Amygdala (tissue), 56 donors: ENCODE results near the gene TTC28.
"Not testable (repeated sequence)": the region's sequence is repeated elsewhere in the genome, so short reads cannot be mapped to it uniquely, and the experiment has no call there.

Source experiments
- DNase-seq, 56 donors: peaks; one replicate each; lab custom pipeline; 2025; lab: John Stamatoyannopoulos, UW

Gene TTC28

GRCh38 chr22:28093711-28094110, 585.9 kb downstream of the TTC28 start:
- DNase-seq = no peak

GRCh38 chr22:28091486-28091885, 588.2 kb downstream of the TTC28 start:
- DNase-seq = no peak

DNA sequence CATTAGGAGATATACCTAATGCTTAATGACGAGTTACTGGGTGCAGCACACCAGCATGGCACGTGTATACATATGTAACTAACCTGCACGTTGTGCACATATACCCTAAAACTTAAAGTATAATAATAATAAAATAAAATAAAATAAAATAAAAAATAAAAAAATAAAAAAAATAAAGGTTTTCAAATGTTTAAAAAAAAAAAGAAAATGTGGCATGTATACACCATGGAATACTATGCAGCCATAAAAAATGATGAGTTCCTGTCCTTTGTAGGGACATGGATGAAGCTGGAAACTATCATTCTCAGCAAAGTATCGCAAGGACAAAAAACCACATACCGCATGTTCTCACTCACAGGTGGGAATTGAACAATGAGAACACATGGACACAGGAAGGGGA, 590.1 kb downstream of the TTC28 start:
- DNase-seq = not testable (repeated sequence)

DNA sequence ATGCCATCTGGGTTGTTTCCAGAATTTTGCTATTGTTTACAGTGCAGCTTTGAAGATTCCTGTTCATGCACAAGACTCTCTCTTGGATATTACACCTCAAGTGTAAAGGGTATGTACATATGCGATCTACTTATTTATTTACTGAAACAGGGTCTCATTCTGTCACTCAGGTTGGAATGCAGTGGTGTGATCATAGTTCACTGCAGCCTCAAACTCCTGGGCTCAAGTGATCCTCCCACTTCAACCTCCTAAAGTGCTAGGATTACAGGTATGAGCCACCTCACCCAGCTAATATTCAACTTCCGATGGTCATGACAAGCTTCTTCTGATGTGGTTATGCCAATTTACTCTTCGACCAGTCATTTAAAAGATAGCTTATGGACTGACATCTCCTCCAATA, 602.5 kb downstream of the TTC28 start:
- DNase-seq = no peak

DNA sequence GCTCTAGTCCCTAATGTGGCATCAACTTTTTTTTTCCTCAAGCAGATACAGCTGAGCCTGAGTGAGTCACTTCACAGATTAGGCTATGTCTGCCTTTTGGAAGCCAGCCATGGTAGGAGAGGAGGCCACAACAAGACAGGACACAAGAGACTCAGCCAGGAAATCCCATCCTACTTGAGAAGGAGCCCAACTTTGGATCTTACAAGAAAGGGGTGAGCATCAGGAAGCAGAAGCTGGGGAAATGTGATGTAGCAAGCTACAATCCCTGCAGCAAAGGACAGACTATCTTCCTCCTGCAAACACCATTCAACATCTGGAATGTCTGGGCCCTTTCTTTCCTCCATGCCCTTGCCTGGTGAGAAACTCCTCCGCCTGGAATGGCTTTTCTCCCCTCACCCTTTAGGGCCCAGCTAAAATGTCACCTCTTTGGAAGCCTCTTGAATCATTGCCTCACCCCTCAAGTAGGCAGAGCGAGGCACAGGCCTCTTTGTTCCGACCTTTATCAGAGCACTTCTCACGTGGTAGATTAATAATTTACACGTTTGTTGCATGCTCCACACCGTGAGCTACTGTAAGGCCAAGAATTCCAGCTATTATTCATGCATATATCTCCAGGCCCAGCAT, 604.2 kb downstream of the TTC28 start:
- DNase-seq = peak in 2 of 56 donors; percentile 1 to 25

GRCh38 chr22:28074526-28074925, 605.1 kb downstream of the TTC28 start:
- DNase-seq = no peak

DNA sequence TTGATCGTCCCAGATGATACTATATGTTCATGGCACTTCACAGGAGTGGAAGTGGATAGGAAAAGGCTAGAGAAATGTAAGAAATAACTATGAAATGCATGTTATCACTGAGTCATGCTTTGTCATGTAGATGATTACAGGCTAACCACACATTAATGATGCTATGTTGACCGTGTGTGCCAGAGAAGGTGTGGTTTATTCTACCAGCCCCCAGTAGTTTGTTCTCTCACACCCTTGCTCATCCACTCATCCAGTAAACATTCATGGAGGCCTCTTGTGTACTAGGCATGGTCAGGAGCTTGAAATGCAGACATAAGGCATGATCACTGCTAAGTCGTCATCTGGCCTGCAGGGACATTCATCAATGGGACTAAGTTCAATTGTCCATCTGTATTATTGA, 607.6 kb downstream of the TTC28 start:
- DNase-seq = no peak

DNA sequence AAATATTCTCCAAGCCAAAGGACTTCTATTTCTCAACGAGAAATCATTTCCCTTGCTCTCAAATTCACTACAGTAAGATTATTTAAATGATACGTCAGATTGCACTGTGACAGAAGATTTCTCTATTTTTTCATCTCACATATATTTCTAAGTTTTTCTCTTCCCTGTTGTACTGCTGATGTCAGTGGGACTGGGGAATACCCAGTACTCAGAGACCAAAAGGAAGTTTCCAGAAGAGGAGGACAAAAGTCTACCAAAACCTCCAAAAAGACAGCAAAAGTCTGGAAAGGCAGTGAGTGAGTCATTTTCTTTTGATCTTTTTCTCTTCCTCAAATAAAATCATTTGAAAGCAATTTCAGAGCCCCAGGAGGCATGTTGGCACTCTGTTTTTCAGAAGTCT, 610.8 kb downstream of the TTC28 start:
- no peak for DNase-seq

DNA sequence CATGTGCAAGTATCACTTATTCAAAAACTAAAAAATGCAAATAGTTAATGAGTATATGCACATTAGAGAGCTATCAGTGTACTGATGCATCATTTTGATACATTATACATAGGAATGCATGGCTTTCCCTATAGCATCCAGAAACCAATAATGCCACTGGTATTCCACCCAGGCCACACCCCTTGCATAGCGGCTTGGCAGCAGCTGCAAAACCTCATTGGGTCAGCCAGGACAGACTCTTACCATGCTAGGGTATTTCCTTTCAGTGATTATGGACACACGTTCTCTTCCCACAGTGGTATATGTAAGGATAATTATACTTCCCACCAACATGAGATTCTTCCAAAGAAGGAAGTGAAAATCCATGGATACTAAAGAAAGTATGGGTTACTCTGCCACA, 614.7 kb downstream of the TTC28 start:
- DNase-seq = no peak

DNA sequence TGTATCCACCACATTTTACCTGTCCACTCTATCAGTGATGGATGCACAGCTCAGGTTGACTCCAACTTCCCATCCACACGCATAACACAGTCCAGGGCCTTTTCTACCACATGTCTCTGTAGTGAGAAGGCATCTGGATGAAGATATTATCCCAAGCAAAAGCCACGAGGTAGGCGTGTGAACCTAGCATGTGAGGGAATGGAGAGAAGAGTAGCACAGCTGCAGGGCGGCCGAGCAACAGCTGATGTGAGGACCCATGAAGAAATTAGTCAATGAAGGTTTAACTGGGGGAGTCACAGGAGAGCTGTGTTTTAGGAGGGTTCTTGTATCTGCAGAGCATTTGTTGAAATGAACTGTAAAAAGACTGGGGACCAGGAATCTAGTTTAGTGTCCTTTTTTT, 616.0 kb downstream of the TTC28 start:
- no peak for DNase-seq

DNA sequence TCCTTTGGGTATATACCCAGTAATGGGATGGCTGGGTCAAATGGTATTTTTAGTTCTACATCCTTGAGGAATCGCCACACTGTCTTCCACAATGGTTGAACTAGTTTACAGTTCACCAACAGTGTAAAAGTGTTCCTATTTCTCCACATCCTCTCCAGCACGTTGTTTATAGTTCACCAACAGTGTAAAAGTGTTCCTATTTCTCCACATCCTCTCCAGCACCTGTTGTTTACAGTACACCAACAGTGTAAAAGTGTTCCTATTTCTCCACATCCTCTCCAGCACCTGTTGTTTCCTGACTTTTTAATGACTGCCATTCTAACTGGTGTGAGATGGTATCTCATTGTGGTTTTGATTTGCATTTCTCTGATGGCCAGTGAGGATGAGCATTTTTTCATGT, 619.0 kb downstream of the TTC28 start:
- not testable (repeated sequence) for DNase-seq

DNA sequence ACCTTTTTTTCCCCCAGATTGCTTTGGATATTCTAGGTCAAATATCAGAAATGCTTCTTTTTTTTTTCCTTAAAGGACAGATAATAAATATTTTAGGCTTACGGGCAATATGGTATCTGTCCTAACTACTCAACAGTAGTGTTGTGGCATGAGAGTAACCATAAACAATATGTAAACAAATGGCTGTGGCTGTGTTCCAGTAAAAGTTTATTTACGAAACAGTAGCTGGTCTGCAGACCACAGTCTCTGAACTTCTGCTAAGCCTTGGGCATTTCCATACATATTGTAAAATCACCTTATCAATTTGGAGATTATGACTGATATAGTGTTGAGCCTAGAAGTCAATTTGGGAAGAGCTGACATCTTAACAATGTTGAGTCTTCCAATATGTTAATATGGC, 621.6 kb downstream of the TTC28 start:
- no peak for DNase-seq

DNA sequence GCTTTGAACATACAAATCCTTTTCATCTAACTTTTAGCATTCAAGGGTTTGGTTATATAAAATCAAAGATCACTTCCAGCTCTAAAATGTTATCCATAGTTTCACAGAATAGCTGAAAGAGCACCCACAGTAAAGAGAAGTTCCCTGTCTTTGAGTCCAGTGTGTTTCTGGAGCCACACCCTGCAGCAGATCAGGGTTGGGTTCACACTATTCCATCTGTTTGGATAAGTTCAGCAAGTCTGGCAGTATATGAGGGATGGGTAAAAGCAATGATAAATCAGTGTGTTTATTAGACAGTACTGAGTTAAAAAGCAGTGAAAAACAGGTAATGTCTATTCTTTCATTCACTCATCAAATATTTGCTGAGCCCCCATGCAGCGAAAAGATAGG, 624.8 kb downstream of the TTC28 start:
- DNase-seq = no peak

GRCh38 chr22:28053896-28054818, 625.5 kb downstream of the TTC28 start:
- no peak for DNase-seq

DNA sequence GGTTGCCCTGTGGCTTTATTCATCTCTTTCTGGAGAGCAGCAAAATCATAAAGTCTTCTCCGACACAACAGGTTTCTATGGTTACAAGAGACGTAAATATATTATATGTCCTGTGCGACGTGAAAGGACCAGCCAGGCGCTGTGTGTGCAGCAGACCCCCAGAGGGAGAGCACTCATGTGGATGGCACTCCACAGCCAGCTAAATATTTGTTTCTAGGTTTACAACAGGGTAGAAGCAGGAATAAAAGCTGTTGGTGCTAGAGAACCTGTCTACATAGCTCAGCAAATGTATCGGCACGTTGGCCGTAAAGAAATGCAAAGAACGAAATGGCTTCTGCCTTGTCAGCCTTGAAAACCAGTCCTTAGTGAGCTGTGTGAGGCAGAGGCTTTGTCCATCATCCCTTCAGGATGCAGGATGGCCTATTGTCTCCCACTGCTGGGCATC, 626.8 kb downstream of the TTC28 start:
- peak in 1 of 56 donors; percentile 1 for DNase-seq

DNA sequence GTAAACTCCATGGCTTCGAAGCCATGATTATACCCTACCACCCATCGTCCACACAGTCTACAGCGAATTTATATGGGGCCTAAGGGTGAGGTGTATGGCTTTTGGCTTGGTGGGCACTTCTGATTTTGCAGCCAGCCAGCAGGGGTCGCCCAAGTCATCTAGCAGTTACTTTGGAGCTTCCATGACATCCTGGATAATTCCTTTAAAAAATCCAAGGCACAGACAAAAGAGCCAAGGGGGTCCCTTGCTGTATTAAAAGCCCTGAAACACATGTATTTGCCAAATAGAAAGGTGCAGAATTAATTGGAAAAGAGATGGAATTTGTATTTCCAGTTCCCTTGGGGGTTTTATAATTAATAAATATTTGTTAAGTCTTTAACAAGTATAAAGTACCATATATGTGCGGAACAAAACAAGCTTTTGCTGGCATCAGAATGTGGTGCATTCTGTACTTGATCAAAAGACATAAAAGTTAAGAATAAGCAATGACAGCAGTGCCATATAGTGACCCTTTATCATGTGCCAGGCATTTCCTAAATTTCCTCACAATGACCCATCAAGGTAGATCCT, 627.8 kb downstream of the TTC28 start:
- peak in 35 of 56 donors; percentile 5 to 81 (median 25) for DNase-seq

- DNase-seq = no peak
These were observed 628.4 kb downstream of the TTC28 start for GRCh38 chr22:28051091-28051786.

DNA sequence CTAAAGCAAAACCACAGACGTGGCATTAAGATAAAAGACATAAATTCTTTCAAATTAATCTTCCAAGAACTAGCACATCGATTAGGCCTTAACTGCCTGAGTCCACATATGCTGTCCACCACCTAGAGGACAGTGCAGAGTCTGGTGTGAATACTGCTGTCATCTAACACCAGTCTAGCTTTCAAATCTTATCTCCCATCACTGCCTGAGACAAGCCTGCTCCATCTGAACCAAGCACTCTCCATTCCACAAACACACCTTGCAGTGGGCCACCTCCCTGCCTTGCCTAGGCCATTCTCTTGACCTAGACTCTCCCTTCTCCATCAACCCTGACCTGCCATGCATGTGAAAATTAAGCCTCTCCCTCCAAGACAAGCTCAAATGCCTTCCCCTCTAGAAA, 631.1 kb downstream of the TTC28 start:
- DNase-seq = no peak

DNA sequence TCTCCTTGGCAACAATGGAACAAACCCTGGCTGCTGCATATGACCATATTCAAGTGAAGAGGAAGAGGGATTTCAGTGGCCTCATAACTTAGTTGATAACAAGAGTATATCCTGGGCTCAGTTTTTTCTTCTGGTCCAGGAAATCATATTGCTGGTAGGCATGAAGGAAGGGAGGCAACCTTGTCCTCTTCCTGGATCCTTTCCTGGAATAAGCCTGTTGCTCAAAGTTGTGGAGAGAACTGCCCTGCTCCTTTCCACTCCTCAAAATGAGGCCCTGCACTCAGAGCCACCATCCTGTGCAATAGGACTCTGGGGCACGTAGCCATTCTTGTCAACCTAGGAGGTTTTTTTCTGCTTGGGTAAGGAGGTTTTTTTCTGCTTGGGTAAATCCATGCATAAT, 631.9 kb downstream of the TTC28 start:
- DNase-seq = no peak

GRCh38 chr22:28046100-28046499, 633.5 kb downstream of the TTC28 start:
- no peak for DNase-seq

- no peak for DNase-seq
These were observed 635.0 kb downstream of the TTC28 start for GRCh38 chr22:28044546-28045173.
